ENCODE results near the gene TAT. TPM values are rescaled to one million over a fixed set of nuclear protein-coding genes. Genes with fewer than 3 reads are reported as not detected.
"Not testable (repeated sequence)": the region's sequence is repeated elsewhere in the genome, so short reads cannot be mapped to it uniquely, and the experiment has no call there.

Gene TAT
- total RNA-seq, 1 experiment from 2014 or later = not detected

DNA sequence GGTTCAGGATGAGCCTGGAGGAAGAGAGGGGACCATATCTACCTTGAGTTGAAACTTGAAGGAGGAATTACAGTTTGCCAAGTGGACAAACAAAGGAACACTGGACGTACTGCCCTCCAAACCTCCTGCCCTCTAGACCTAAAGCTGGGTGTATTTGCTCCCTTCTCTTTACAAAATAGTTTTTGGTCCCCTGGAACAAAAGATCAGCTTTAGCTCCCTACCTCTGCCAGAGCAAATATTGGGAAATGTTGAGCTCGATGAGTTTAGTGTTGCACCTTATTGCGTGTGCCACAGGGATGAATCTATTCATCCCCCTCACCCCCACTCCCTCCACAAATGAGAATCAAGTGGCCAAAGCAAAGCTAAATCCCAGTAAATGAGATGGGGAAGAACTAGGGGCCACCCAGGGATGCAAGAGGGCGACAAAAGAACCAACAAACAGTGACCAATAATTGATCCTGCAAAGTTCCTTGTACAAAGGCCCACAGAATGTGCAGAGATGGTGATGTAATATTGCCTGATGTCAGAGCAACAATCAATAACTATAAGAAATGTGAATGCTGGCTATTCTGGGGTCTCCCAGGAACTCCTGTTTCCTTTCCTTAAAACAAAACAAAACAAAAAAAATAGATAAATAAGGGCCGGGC is 17.2 kb upstream of the TAT start:
- Mint-ChIP-seq H3K9me3 (ENCODE audit: low read depth, unreplicated experiment) (no peaks in the 10 kb centered on the region), H3K4me3 (ENCODE audit: low read depth, unreplicated experiment) (no peak overlapping the region), H3K27me3 (ENCODE audit: unreplicated experiment) (peaks cover 49% of the 10 kb centered on the region), H3K27ac (ENCODE audit: unreplicated experiment) (no peak overlapping the region), H3K4me1 (ENCODE audit: low read depth, unreplicated experiment) (peaks cover 11% of the 10 kb centered on the region), H3K36me3 (ENCODE audit: insufficient read depth, unreplicated experiment) (no peaks in the 10 kb centered on the region)
- no TSS peak for BruUV-seq (replicated peaks)
- TF ChIP-seq, protein P1, sequence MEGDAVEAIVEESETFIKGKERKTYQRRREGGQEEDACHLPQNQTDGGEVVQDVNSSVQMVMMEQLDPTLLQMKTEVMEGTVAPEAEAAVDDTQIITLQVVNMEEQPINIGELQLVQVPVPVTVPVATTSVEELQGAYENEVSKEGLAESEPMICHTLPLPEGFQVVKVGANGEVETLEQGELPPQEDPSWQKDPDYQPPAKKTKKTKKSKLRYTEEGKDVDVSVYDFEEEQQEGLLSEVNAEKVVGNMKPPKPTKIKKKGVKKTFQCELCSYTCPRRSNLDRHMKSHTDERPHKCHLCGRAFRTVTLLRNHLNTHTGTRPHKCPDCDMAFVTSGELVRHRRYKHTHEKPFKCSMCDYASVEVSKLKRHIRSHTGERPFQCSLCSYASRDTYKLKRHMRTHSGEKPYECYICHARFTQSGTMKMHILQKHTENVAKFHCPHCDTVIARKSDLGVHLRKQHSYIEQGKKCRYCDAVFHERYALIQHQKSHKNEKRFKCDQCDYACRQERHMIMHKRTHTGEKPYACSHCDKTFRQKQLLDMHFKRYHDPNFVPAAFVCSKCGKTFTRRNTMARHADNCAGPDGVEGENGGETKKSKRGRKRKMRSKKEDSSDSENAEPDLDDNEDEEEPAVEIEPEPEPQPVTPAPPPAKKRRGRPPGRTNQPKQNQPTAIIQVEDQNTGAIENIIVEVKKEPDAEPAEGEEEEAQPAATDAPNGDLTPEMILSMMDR (IDR thresholded peaks at IDR 0.05; ENCODE audit: unreplicated experiment) = no peak
- no peak for DNase-seq
- CTCF ChIA-PET = no interaction called here
- intact Hi-C loops (cut with micrococcal nuclease; ENCODE audit: unreplicated experiment) = no loop called here

DNA sequence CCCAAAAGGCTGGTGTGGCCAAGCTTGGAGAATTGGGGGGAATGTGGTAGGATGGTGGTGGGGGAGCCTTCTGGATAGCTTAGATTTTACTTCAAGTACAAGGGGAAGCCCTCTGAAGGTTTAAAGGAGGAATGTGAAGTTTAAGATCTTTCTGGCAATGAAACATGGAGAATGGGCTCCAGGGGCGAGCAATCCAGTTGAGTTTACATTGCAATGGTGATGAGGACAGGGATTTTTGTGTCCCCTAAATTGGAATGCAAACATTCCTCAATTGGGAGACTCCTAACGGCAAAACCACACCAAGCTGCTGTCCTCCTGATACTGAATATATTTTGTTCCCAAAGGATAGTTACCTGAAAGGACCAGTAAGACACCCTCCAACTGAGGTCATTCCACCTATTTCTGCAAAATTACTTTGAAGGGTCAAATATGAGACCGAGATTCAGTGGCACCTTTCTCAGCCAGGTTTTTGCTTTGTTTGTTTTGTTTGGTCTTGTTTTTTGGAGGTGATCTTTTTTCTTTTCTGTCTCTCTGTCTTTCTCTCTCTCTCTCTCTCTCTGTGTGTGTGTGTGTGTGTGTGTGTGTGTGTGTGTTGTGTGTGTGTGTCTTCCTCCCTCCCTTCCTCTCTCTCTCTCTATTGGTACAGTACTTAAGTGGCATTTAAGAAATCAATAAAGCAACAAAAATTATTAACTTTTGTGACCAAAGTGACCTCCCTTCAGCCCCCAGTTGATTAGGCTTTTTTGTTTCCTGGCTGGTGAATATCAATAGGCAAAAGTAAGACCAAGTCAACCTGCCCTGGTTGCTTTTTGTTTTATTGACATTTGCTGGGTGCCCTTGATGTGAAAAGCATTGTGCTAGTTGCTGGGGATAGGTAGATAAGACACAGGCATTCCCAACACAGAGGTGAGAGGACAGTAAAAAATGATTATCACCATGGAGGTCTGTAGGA is 16.4 kb upstream of the TAT start:
- no peak overlapping the region for H3K4me3 Mint-ChIP-seq (ENCODE audit: low read depth, unreplicated experiment)
- CTCF ChIA-PET = interaction anchor here (1.3 kb wide), 1 partner anchor 28 kb away, joined by 8 read pairs; no protein-coding TSS in a partner anchor
- peaks cover 47% of the 10 kb centered on the region for H3K27me3 Mint-ChIP-seq (ENCODE audit: unreplicated experiment)
- no TSS peak for BruUV-seq (replicated peaks)
- H3K27ac Mint-ChIP-seq (ENCODE audit: unreplicated experiment) = no peak overlapping the region
- TF ChIP-seq, protein P1 (IDR thresholded peaks at IDR 0.05; ENCODE audit: unreplicated experiment) = no peak
- no peaks in the 10 kb centered on the region for H3K36me3 Mint-ChIP-seq (ENCODE audit: insufficient read depth, unreplicated experiment)
- intact Hi-C loops (cut with micrococcal nuclease; ENCODE audit: unreplicated experiment) = no loop called here
- DNase-seq = no peak
- peaks cover 11% of the 10 kb centered on the region for H3K4me1 Mint-ChIP-seq (ENCODE audit: low read depth, unreplicated experiment)
- H3K9me3 Mint-ChIP-seq (ENCODE audit: low read depth, unreplicated experiment) = no peaks in the 10 kb centered on the region

DNA sequence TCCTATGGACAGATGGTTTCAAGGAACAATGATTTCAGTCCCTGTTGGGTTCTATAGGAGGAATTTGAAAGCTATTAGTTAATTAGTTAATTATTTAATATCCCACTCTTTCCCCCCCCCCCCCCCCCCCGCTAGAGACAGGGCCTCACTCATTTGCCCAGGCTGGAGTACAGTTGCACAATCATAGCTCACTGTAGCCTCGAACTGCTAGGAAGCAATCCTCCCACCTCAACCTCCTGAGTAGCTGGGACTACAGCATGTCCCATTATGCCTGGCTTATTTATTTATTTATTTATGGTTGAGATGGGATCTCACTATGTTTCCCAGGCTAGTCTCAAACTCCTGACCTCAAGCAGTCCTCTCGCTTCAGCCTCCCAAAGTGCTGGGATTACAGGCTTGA is 15.0 kb upstream of the TAT start:
- CTCF ChIA-PET = interaction anchor here (1.3 kb wide), 1 partner anchor 27 kb away, joined by 8 read pairs; no protein-coding TSS in a partner anchor
- Mint-ChIP-seq H3K9me3 (ENCODE audit: low read depth, unreplicated experiment) (no peaks in the 10 kb centered on the region), H3K27me3 (ENCODE audit: unreplicated experiment) (peaks cover 48% of the 10 kb centered on the region), H3K36me3 (ENCODE audit: insufficient read depth, unreplicated experiment) (no peaks in the 10 kb centered on the region), H3K4me3 (ENCODE audit: low read depth, unreplicated experiment) (no peak overlapping the region), H3K4me1 (ENCODE audit: low read depth, unreplicated experiment) (peaks cover 11% of the 10 kb centered on the region), H3K27ac (ENCODE audit: unreplicated experiment) (no peak overlapping the region)
- BruUV-seq (replicated peaks) = no TSS peak
- intact Hi-C loops (cut with micrococcal nuclease; ENCODE audit: unreplicated experiment) = no loop called here
- TF ChIP-seq, protein P1 (IDR thresholded peaks at IDR 0.05; ENCODE audit: unreplicated experiment) = no peak
- no peak for DNase-seq

DNA sequence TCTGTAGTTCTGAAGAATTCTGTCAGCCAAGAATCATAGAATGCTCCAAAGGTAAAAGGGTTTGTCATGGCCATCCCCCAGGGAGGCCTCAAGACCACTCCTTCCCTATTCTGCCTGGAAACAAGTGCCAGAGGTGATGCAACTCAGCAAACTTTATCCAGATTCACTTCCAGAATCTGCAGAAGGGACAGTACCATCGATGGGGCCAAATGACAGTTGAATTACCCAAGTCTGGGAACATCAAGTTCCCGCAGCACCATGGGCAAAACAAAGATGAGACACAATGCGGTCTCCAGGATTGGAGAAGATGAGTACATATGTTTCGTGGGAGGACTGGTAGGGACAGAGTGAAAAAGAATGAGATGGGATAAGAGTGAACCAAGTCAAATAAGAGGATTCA is 13.7 kb upstream of the TAT start:
- Mint-ChIP-seq H3K4me1 (ENCODE audit: low read depth, unreplicated experiment) (peaks cover 17% of the 10 kb centered on the region), H3K36me3 (ENCODE audit: insufficient read depth, unreplicated experiment) (no peaks in the 10 kb centered on the region), H3K27me3 (ENCODE audit: unreplicated experiment) (peaks cover 60% of the 10 kb centered on the region), H3K27ac (ENCODE audit: unreplicated experiment) (no peak overlapping the region), H3K9me3 (ENCODE audit: low read depth, unreplicated experiment) (no peaks in the 10 kb centered on the region), H3K4me3 (ENCODE audit: low read depth, unreplicated experiment) (no peak overlapping the region)
- no TSS peak for BruUV-seq (replicated peaks)
- DNase-seq = no peak
- TF ChIP-seq, protein P1 (IDR thresholded peaks at IDR 0.05; ENCODE audit: unreplicated experiment) = no peak
- intact Hi-C loops (cut with micrococcal nuclease; ENCODE audit: unreplicated experiment) = no loop called here
- CTCF ChIA-PET = interaction anchor here (0.6 kb wide), 1 partner anchor 16 kb away, joined by 3 read pairs; no protein-coding TSS in a partner anchor

DNA sequence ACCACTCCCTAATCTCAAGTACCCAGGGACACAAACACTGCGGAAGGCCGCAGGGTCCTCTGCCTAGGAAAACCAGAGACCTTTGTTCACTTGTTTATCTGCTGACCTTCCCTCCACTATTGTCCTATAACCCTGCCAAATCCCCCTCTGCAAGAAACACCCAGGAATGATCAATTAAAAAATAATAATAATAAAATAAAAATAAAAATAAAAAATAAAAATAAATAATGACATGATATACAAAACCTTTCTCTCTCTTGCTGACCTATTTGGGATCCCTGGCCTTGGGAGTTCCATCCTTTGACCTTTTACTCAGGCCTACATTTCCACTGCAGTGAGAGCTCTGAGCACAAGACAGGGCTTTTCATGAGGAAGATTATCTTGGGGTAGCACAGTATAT is 13.2 kb upstream of the TAT start:
- CTCF ChIA-PET = interaction anchor here (0.6 kb wide), 1 partner anchor 17 kb away, joined by 3 read pairs; no protein-coding TSS in a partner anchor
- H3K9me3 Mint-ChIP-seq (ENCODE audit: low read depth, unreplicated experiment); intact Hi-C loops (cut with micrococcal nuclease; ENCODE audit: unreplicated experiment); BruUV-seq (replicated peaks); H3K4me3 Mint-ChIP-seq (ENCODE audit: low read depth, unreplicated experiment); H3K36me3 Mint-ChIP-seq (ENCODE audit: insufficient read depth, unreplicated experiment); DNase-seq; H3K27ac Mint-ChIP-seq (ENCODE audit: unreplicated experiment): not testable (repeated sequence)
- Mint-ChIP-seq H3K27me3 (ENCODE audit: unreplicated experiment) (peaks cover 65% of the 10 kb centered on the region), H3K4me1 (ENCODE audit: low read depth, unreplicated experiment) (peaks cover 22% of the 10 kb centered on the region)

DNA sequence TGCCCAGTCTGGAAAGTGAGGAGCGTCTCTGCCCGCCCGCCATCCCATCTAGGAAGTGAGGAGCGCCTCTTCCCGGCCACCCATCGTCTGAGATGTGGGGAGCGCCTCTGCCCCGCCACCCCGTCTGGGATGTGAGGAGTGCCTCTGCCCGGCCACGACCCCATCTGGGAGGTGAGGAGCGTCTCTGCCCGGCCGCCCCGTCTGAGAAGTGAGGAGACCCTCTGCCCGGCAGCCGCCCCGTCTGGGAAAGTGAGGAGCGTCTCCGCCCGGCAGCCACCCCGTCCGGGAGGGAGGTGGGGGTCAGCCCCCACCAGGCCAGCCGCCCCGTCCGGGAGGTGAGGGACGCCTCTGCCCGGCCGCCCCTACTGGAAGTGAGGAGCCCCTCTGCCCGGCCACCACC is 12.4 kb upstream of the TAT start:
- H3K27ac Mint-ChIP-seq (ENCODE audit: unreplicated experiment); H3K36me3 Mint-ChIP-seq (ENCODE audit: insufficient read depth, unreplicated experiment); BruUV-seq (replicated peaks); intact Hi-C loops (cut with micrococcal nuclease; ENCODE audit: unreplicated experiment); DNase-seq; H3K9me3 Mint-ChIP-seq (ENCODE audit: low read depth, unreplicated experiment); H3K4me3 Mint-ChIP-seq (ENCODE audit: low read depth, unreplicated experiment); CTCF ChIA-PET: not testable (repeated sequence)
- peaks cover 28% of the 10 kb centered on the region for H3K4me1 Mint-ChIP-seq (ENCODE audit: low read depth, unreplicated experiment)
- peaks cover 73% of the 10 kb centered on the region for H3K27me3 Mint-ChIP-seq (ENCODE audit: unreplicated experiment)

Measured in Calu3 (cell line).